DMS114 treated with DMSO at 0.1 percent for 48 hours (cell line): Measurements from ENCODE around the gene SLC25A13.

Source experiments
- DNase-seq: peaks from one replicate; lab custom pipeline; 2025; ENCODE audit not compliant: unreplicated experiment; lab: John Stamatoyannopoulos, UW

Gene SLC25A13

GRCh38 chr7:96211954-96212353 is 109.9 kb downstream of the SLC25A13 start:
- DNase-seq = no peak

GRCh38 chr7:96205665-96206064 is 116.2 kb downstream of the SLC25A13 start:
- no peak for DNase-seq

- DNase-seq = no peak
Observed at GRCh38 chr7:96204601-96205000, 117.3 kb downstream of the SLC25A13 start.

- no peak for DNase-seq
Observed at GRCh38 chr7:96203786-96204185, 118.1 kb downstream of the SLC25A13 start.

- no peak for DNase-seq
Observed at GRCh38 chr7:96202102-96202501, 119.8 kb downstream of the SLC25A13 start.

GRCh38 chr7:96200740-96201139 is 121.2 kb downstream of the SLC25A13 start:
- no peak for DNase-seq

GRCh38 chr7:96199421-96199820 is 122.5 kb downstream of the SLC25A13 start:
- no peak for DNase-seq

GRCh38 chr7:96198047-96198636 is 123.8 kb downstream of the SLC25A13 start:
- no peak for DNase-seq

- DNase-seq = no peak
Observed at GRCh38 chr7:96196676-96197075, 125.2 kb downstream of the SLC25A13 start.

- DNase-seq = no peak
Observed at GRCh38 chr7:96189129-96189820, 132.6 kb downstream of the SLC25A13 start.

GRCh38 chr7:96188591-96188991 is 133.3 kb downstream of the SLC25A13 start:
- no peak for DNase-seq

- DNase-seq = no peak
Observed at GRCh38 chr7:96188174-96188581, 133.7 kb downstream of the SLC25A13 start.

- no peak for DNase-seq
Observed at GRCh38 chr7:96187735-96188134, 134.2 kb downstream of the SLC25A13 start.

GRCh38 chr7:96184783-96185182 is 137.1 kb downstream of the SLC25A13 start:
- no peak for DNase-seq

- DNase-seq = no peak
Observed at GRCh38 chr7:96183163-96183670, 138.7 kb downstream of the SLC25A13 start.

- no peak for DNase-seq
Observed at GRCh38 chr7:96182424-96183158, 139.3 kb downstream of the SLC25A13 start.

GRCh38 chr7:96181174-96181573 is 140.7 kb downstream of the SLC25A13 start:
- no peak for DNase-seq

GRCh38 chr7:96179837-96180236 is 142.1 kb downstream of the SLC25A13 start:
- no peak for DNase-seq

GRCh38 chr7:96179341-96179740 is 142.6 kb downstream of the SLC25A13 start:
- DNase-seq = no peak

GRCh38 chr7:96178581-96178980 is 143.3 kb downstream of the SLC25A13 start:
- no peak for DNase-seq

- DNase-seq = no peak
Observed at GRCh38 chr7:96177353-96177752, 144.5 kb downstream of the SLC25A13 start.

- DNase-seq = no peak
Observed at GRCh38 chr7:96174812-96175211, 147.1 kb downstream of the SLC25A13 start.
